HepG2 (cell line): ENCODE measurements around the gene TEKT3. TPM values are rescaled to one million over a fixed set of nuclear protein-coding genes. Genes with fewer than 3 reads are reported as not detected.

Experiments
- BHLHE40 ChIP-seq: IDR thresholded peaks from 2 replicates; pipeline ENCODE4 v1.6.1; 2011; ENCODE audit warnings: low read length, improper control_type of control experiment
- CBX5 ChIP-seq: sonication (generic); formaldehyde crosslinking; IDR thresholded peaks from 2 replicates; pipeline ENCODE4 v1.4.0; 2020; ENCODE audit warnings: missing genetic modification reagents, borderline replicate concordance
- FOXM1 ChIP-seq: sonication (generic); formaldehyde crosslinking; IDR thresholded peaks from 2 replicates; pipeline ENCODE4 v1.5.0; 2020; ENCODE audit warnings: missing genetic modification reagents
- HDAC2 ChIP-seq: sonication (generic); formaldehyde crosslinking; IDR thresholded peaks from 2 replicates; pipeline ENCODE4 v1.4.0; 2020; ENCODE audit warnings: missing genetic modification reagents
- HOXA3 ChIP-seq: sonication (generic); formaldehyde crosslinking; IDR thresholded peaks from 2 replicates; pipeline ENCODE4 v1.5.0; 2020; ENCODE audit warnings: missing genetic modification reagents
- KLF11 ChIP-seq: IDR thresholded peaks from 2 replicates; pipeline ENCODE4 v1.6.1; 2016; ENCODE audit warnings: missing compliant biosample characterization
- NFE2L1 ChIP-seq: sonication (generic); formaldehyde crosslinking; IDR thresholded peaks from 2 replicates; pipeline ENCODE4 v1.4.0; 2020; ENCODE audit warnings: missing genetic modification reagents, mild to moderate bottlenecking, borderline replicate concordance
- PHF21A ChIP-seq: sonication (generic); formaldehyde crosslinking; IDR thresholded peaks from 2 replicates; pipeline ENCODE4 v1.5.0; 2020; ENCODE audit warnings: mild to moderate bottlenecking, missing genetic modification reagents
- RFX1 ChIP-seq: fragments of 450-650 bp; IDR thresholded peaks from 2 replicates; pipeline ENCODE4 v1.6.1; 2017
- SRF ChIP-seq: IDR thresholded peaks from 2 replicates; pipeline ENCODE4 v1.6.1; 2011; ENCODE audit warnings: mild to moderate bottlenecking, low read depth, low read length, moderate library complexity
- SRY ChIP-seq: sonication (generic); formaldehyde crosslinking; IDR thresholded peaks from 2 replicates; pipeline ENCODE4 v1.8.0; 2022; ENCODE audit warnings: mild to moderate bottlenecking, missing genetic modification reagents
- TEAD3 ChIP-seq: optimal IDR thresholded peaks from 2 replicates; pipeline ENCODE3; 2016; ENCODE audit warnings: borderline replicate concordance
- THAP8 ChIP-seq: sonication (generic); formaldehyde crosslinking; IDR thresholded peaks from 2 replicates; pipeline ENCODE4 v1.5.1; 2020; ENCODE audit warnings: missing genetic modification reagents, mild to moderate bottlenecking, borderline replicate concordance
- XBP1 ChIP-seq: sonication (generic); formaldehyde crosslinking; IDR thresholded peaks from 2 replicates; pipeline ENCODE4 v1.5.0; 2020; ENCODE audit warnings: missing genetic modification reagents
- ZBTB3 ChIP-seq: sonication (generic); formaldehyde crosslinking; IDR thresholded peaks from 2 replicates; pipeline ENCODE4 v1.4.0; 2020; ENCODE audit warnings: low read depth, mild to moderate bottlenecking, moderate library complexity, missing genetic modification reagents, borderline replicate concordance
- ZFP1 ChIP-seq: IDR thresholded peaks from 2 replicates; pipeline ENCODE4 v1.6.1; 2016
- ZNF18 ChIP-seq: sonication (generic); formaldehyde crosslinking; IDR thresholded peaks from 2 replicates; pipeline ENCODE4 v1.8.0; 2022; ENCODE audit warnings: mild to moderate bottlenecking, missing genetic modification reagents; ENCODE audit not compliant: insufficient replicate concordance
- ZNF318 ChIP-seq: sonication (generic); formaldehyde crosslinking; IDR thresholded peaks from 2 replicates; pipeline ENCODE4 v1.4.0; 2020; ENCODE audit warnings: mild to moderate bottlenecking, missing genetic modification reagents
- ZNF331 ChIP-seq: sonication (generic); formaldehyde crosslinking; IDR thresholded peaks from 2 replicates; pipeline ENCODE4 v1.4.0; 2020; ENCODE audit warnings: missing genetic modification reagents
- ZNF563 ChIP-seq: sonication (generic); formaldehyde crosslinking; IDR thresholded peaks from 2 replicates; pipeline ENCODE4 v1.8.0; 2022; ENCODE audit warnings: mild to moderate bottlenecking, moderate library complexity, missing genetic modification reagents
- ZNF569 ChIP-seq: sonication (generic); formaldehyde crosslinking; IDR thresholded peaks from 2 replicates; pipeline ENCODE4 v1.5.0; 2020; ENCODE audit warnings: mild to moderate bottlenecking, missing genetic modification reagents, moderate library complexity, borderline replicate concordance
- ZNF616 ChIP-seq: sonication (generic); formaldehyde crosslinking; IDR thresholded peaks from 2 replicates; pipeline ENCODE4 v1.5.0; 2020; ENCODE audit warnings: low read depth, mild to moderate bottlenecking, missing genetic modification reagents
- ZNF761 ChIP-seq: sonication (generic); formaldehyde crosslinking; conservative IDR thresholded peaks from 2 replicates; pipeline ENCODE4 v1.4.0; 2020; ENCODE audit warnings: mild to moderate bottlenecking, missing genetic modification reagents
- polyA plus RNA-seq, 8 experiments: library from polyadenylated mRNA; depleted of rRNA in 3 of 8; stranded (reverse) in 7 of 8; unstranded in 1 of 8; fragments of >200 nt; fragmentation: Illumina TruSeq in 4 of 8; extraction: Trizol in 4 of 8; gene quantifications; 2 replicates each; pipeline versions ENCODE4 v1.2.1 to v1.2.3, GENCODE V29; 2011 to 2016; ENCODE audit warnings: low read depth in 4 of 8, missing spikeins in 1 of 8, mixed read lengths in 1 of 8; ENCODE audit not compliant: insufficient read depth in 1 of 8
- total RNA-seq, 5 experiments: library from RNA; depleted of rRNA; stranded (reverse); fragments of >200 nt; fragmentation: Illumina TruSeq; extraction: Trizol; gene quantifications; 2 replicates each; pipeline ENCODE4 v1.2.3, GENCODE V29; 2016; ENCODE audit warnings: low read depth in 1 of 5

TEKT3 gene
- total and polyA plus RNA-seq, 2 of the 13 experiments (the other 11 are each of a cell fraction or from before 2014, with no cell fraction given): 0.58 to 0.82 TPM

- TF ChIP-seq ZNF331 (CRISPR knock-in tag) (peak; percentile 54; the same call in 1 of the 2 replicates), TEAD3 (CRISPR knock-in tag) (peak; percentile 97), HOXA3 (CRISPR knock-in tag) (peak; percentile 48; the same call in 1 of the 2 replicates), ZNF563 (CRISPR knock-in tag) (no peak), FOXM1 (no peak), ZNF18 (CRISPR knock-in tag) (no peak), NFE2L1 (no peak), ZFP1 (no peak), SRF (peak; percentile 91), RFX1 (no peak), ZNF616 (no peak), BHLHE40 (no peak), ZBTB3 (CRISPR knock-in tag) (no peak), SRY (CRISPR knock-in tag) (no peak), ZNF318 (CRISPR knock-in tag) (no peak), PHF21A (CRISPR knock-in tag) (peak; percentile 68; the same call in 1 of the 2 replicates), ZNF761 (no peak), ZNF569 (no peak), XBP1 (CRISPR knock-in tag) (no peak), CBX5 (no peak), KLF11 (CRISPR knock-in tag) (no peak), THAP8 (CRISPR knock-in tag) (no peak), HDAC2 (CRISPR knock-in tag) (no peak)
These were observed 36.2 kb upstream of the TEKT3 start (continued) for GRCh38 chr17:15377616-15378015.
